T-cell (primary cell): ENCODE data around the gene TSSK3. TPM values are rescaled to one million over a fixed set of nuclear protein-coding genes. Genes with fewer than 3 reads are reported as not detected.

Experiments
- ATAC-seq, 4 experiments: fragments of 200-7000 bp in 3 of 4; fragments of 150-1000 bp in 1 of 4; cut with Tn5 transposase; replicated peaks in 1 of 4; 1 replicate in 3 of 4; 2 replicates in 1 of 4; pipeline ENCODE4 v1.10.0; 2021; ENCODE audit warnings: moderate library complexity in 3 of 4, mild to moderate bottlenecking in 2 of 4, moderate number of reproducible peaks in 1 of 4
- CTCF ChIA-PET, 2 donors: fragments of 300-600 bp; sonication (Branson Sonifier 250); formaldehyde crosslinking; loops; one replicate each; lab custom pipeline; 2022; ENCODE audit warnings: antibody characterized with exemption in 2 of 2; lab: Charles Lee
- POLR2A ChIA-PET, 2 donors: fragments of 300-600 bp; sonication (Branson Sonifier 250); formaldehyde crosslinking; loops; one replicate each; lab custom pipeline; 2022; ENCODE audit warnings: antibody characterized with exemption in 2 of 2; lab: Charles Lee
- DNase-seq, 35 experiments: peaks; one replicate each; pipeline versions ENCODE4 v3.0.0 to v3.0.0-alpha.2; 2013 to 2023
- H3K27ac ChIP-seq: one replicate; pipeline ENCODE4 v1.5.1; 2013; ENCODE audit warnings: low read length
- H3K27me3 ChIP-seq, 2 experiments: replicated peaks in 1 of 2; 1 replicate in 1 of 2; 2 replicates in 1 of 2; pipeline versions ENCODE4 v1.6.1 to v1.7.0; 2013; ENCODE audit warnings: low read length in 1 of 2, mixed read lengths in 1 of 2; ENCODE audit not compliant: control insufficient read depth in 2 of 2, insufficient read depth in 2 of 2; ENCODE audit errors: extremely low read depth in 1 of 2
- H3K36me3 ChIP-seq, 2 donors: 1 replicate in 1 of 2; 2 replicates in 1 of 2; pipeline versions ENCODE4 v1.6.1 to v1.7.0; 2013; ENCODE audit warnings: low read length in 1 of 2; ENCODE audit not compliant: control insufficient read depth in 2 of 2, insufficient read depth in 1 of 2; ENCODE audit errors: extremely low read depth in 1 of 2
- H3K4me1 ChIP-seq, 2 experiments: 1 replicate in 1 of 2; 2 replicates in 1 of 2; pipeline versions ENCODE4 v1.6.1 to v1.7.0; 2013; ENCODE audit warnings: low read length in 2 of 2, mixed read lengths in 1 of 2; ENCODE audit not compliant: insufficient read depth in 2 of 2, control insufficient read depth in 1 of 2; ENCODE audit errors: extremely low read depth in 1 of 2
- H3K4me3 ChIP-seq, 2 donors: 1 replicate in 1 of 2; 2 replicates in 1 of 2; pipeline versions ENCODE4 v1.5.1 to v1.7.0; 2013; ENCODE audit warnings: mild to moderate bottlenecking in 2 of 2, low read length in 1 of 2, moderate library complexity in 1 of 2; ENCODE audit not compliant: control insufficient read depth in 1 of 2; ENCODE audit errors: extremely low read depth in 1 of 2
- H3K9me3 ChIP-seq: 2 replicates; pipeline ENCODE4 v1.7.0; 2013
- H3K27ac Mint-ChIP-seq, 2 donors: one replicate each; pipeline ENCODE4 v1.8.0; 2020 to 2021; ENCODE audit warnings: mild to moderate bottlenecking in 2 of 2, mixed read lengths in 2 of 2
- H3K27me3 Mint-ChIP-seq, 2 donors: one replicate each; pipeline ENCODE4 v1.8.0; 2021 to 2022; ENCODE audit warnings: mixed read lengths in 2 of 2
- H3K36me3 Mint-ChIP-seq: one replicate; pipeline ENCODE4 v1.8.0; 2021; ENCODE audit warnings: mixed read lengths
- H3K4me1 Mint-ChIP-seq, 3 donors: one replicate each; pipeline ENCODE4 v1.8.0; 2020 to 2022; ENCODE audit warnings: mixed read lengths in 3 of 3, mild to moderate bottlenecking in 1 of 3
- H3K4me3 Mint-ChIP-seq, 3 donors: one replicate each; pipeline ENCODE4 v1.8.0; 2020 to 2022; ENCODE audit warnings: mild to moderate bottlenecking in 3 of 3, mixed read lengths in 3 of 3, moderate library complexity in 3 of 3
- H3K9me3 Mint-ChIP-seq, 3 donors: one replicate each; pipeline ENCODE4 v1.8.0; 2020 to 2022; ENCODE audit warnings: mixed read lengths in 3 of 3
- WGBS: methylation state at CpG from one replicate; pipeline ENCODE4 v1.1.5; 2013; ENCODE audit warnings: missing lambda C conversion rate; ENCODE audit not compliant: insufficient coverage; 5-methylcytosine and 5-hydroxymethylcytosine counted together
- total RNA-seq, 35 experiments: library from RNA in 6 of 35; stranded (reverse) in 6 of 35; fragments of 120-200 nt in 1 of 35; gene quantifications; one replicate each; pipeline versions ENCODE4 v1.2.1 to v1.2.4 and lab custom pipeline; 2013 to 2026

Gene TSSK3
- total RNA-seq, 5 donors from 2014 or later (not counting 1 experiment from before 2014, with no cell fraction given) = 0.65 to 4.3 (median 2.3) TPM; not detected in 1

- Histone ChIP-seq H3K27me3 (no peaks in the 10 kb centered on the region), H3K4me3 (no peak overlapping the region), H3K27ac (no peak overlapping the region), H3K9me3 (no peaks in the 10 kb centered on the region), H3K4me1 (peaks cover 10 to 16% of the 10 kb centered on the region in 2 experiments), H3K36me3 (peaks cover 7 to 60% of the 10 kb centered on the region in 2 donors)
- peaks cover 30% of the 10 kb centered on the region for H3K36me3 Mint-ChIP-seq
- POLR2A ChIA-PET = interaction anchor here in 1 of 2 donors (0.6 to 1.3 kb wide), 3 partner anchors 22 to 37 kb away, joined by 3 to 7 read pairs (median 5); partner anchors contain the start of genes BSDC1 and MARCKSL1
- H3K27me3 Mint-ChIP-seq = no peaks in the 10 kb centered on the region
- H3K4me1 Mint-ChIP-seq = peaks cover 19 to 27% (median 21%) of the 10 kb centered on the region in 3 donors
- peak; percentile 26 to 82 (median 50) for DNase-seq
- 0% methylated on average over 2 of the region's 5 CpGs for WGBS
- H3K4me3 Mint-ChIP-seq = peak overlapping the region in 1 of 3 donors; percentile 2
- H3K9me3 Mint-ChIP-seq = no peaks in the 10 kb centered on the region
- peak overlapping the region; percentile 60 to 68 for H3K27ac Mint-ChIP-seq
- CTCF ChIA-PET = interaction anchor here (0.5 to 1.5 kb wide), 7 partner anchors 22 to 157 kb away, joined by 3 to 9 read pairs (median 3); partner anchors contain the start of genes BSDC1 (in 1 of the 2) and MARCKSL1 (in 1 of the 2)
- peak; percentile 85 to 95 (median 92) for ATAC-seq
Measured at GRCh38 chr1:32372149-32372756, 9.9 kb downstream of the TSSK3 start.

- no peaks in the 10 kb centered on the region for H3K27me3 ChIP-seq
- Mint-ChIP-seq H3K4me3 (no peak overlapping the region), H3K36me3 (peaks cover 43% of the 10 kb centered on the region), H3K4me1 (peaks cover 19 to 29% (median 21%) of the 10 kb centered on the region in 3 donors), H3K9me3 (no peaks in the 10 kb centered on the region), H3K27me3 (no peaks in the 10 kb centered on the region), H3K27ac (peak overlapping the region in 1 of 2 donors; percentile 25)
- CTCF ChIA-PET = interaction anchor here in 1 of 2 donors (0.6 kb wide), 2 partner anchors 16 to 159 kb away, joined by 4 to 6 read pairs; no protein-coding TSS in a partner anchor
- no peaks in the 10 kb centered on the region for H3K9me3 ChIP-seq
- ATAC-seq (no peak), DNase-seq (no peak)
- POLR2A ChIA-PET = no interaction called here
- H3K4me1 ChIP-seq = peaks cover 10 to 16% of the 10 kb centered on the region in 2 experiments
- peaks cover 7 to 62% of the 10 kb centered on the region in 2 donors for H3K36me3 ChIP-seq
- no peak overlapping the region for H3K4me3 ChIP-seq
- WGBS = no CpG with 5 or more reads among the region's 1 CpG
- H3K27ac ChIP-seq = no peak overlapping the region
Measured at GRCh38 chr1:32373996-32374592, 11.8 kb downstream of the TSSK3 start.

- Histone ChIP-seq H3K27me3 (no peaks in the 10 kb centered on the region), H3K9me3 (no peaks in the 10 kb centered on the region), H3K36me3 (peaks cover 11 to 75% of the 10 kb centered on the region in 2 donors), H3K4me1 (peaks cover 10 to 16% of the 10 kb centered on the region in 2 experiments), H3K4me3 (no peak overlapping the region), H3K27ac (no peak overlapping the region)
- no peak for DNase-seq
- CTCF ChIA-PET = interaction anchor here in 1 of 2 donors (2.0 kb wide), 1 partner anchor 161 kb away, joined by 5 read pairs; no protein-coding TSS in a partner anchor
- peaks cover 49% of the 10 kb centered on the region for H3K36me3 Mint-ChIP-seq
- peaks cover 19 to 33% (median 21%) of the 10 kb centered on the region in 3 donors for H3K4me1 Mint-ChIP-seq
- POLR2A ChIA-PET = interaction anchor here in 1 of 2 donors (0.5 to 0.6 kb wide), 2 partner anchors 9 to 236 kb away, joined by 3 read pairs; no protein-coding TSS in a partner anchor
- no peak overlapping the region for H3K4me3 Mint-ChIP-seq
- H3K27me3 Mint-ChIP-seq = no peaks in the 10 kb centered on the region
- no peak for ATAC-seq
- H3K27ac Mint-ChIP-seq = no peak overlapping the region
- WGBS = 98% methylated on average over 4 of the region's 11 CpGs
- no peaks in the 10 kb centered on the region for H3K9me3 Mint-ChIP-seq
Measured at GRCh38 chr1:32376199-32376598, 13.9 kb downstream of the TSSK3 start.

- peaks cover under 1 to 2% of the 10 kb centered on the region in 2 experiments for H3K4me1 ChIP-seq
- Mint-ChIP-seq H3K27me3 (no peaks in the 10 kb centered on the region), H3K4me3 (no peak overlapping the region), H3K9me3 (no peaks in the 10 kb centered on the region), H3K4me1 (peaks cover 7 to 20% (median 9%) of the 10 kb centered on the region in 3 donors), H3K27ac (no peak overlapping the region), H3K36me3 (peaks cover 43% of the 10 kb centered on the region)
- ATAC-seq (no peak), DNase-seq (no peak)
- ChIA-PET POLR2A (interaction anchor here in 1 of 2 donors (0.6 kb wide), 2 partner anchors 23 to 150 kb away, joined by 4 to 5 read pairs; no protein-coding TSS in a partner anchor), CTCF (interaction anchor here (0.5 to 2.0 kb wide), 2 partner anchors 19 to 162 kb away, joined by 4 to 5 read pairs; no protein-coding TSS in a partner anchor)
- H3K9me3 ChIP-seq = no peaks in the 10 kb centered on the region
- H3K4me3 ChIP-seq = no peak overlapping the region
- H3K27me3 ChIP-seq = no peaks in the 10 kb centered on the region
- peaks cover 10 to 88% of the 10 kb centered on the region in 2 donors for H3K36me3 ChIP-seq
- no peak overlapping the region for H3K27ac ChIP-seq
- WGBS = 93% methylated on average over 10 of the region's 12 CpGs
Measured at GRCh38 chr1:32377541-32378220, 15.3 kb downstream of the TSSK3 start.

GRCh38 chr1:32380057-32380456 is 17.7 kb downstream of the TSSK3 start:
- Histone ChIP-seq H3K9me3 (no peaks in the 10 kb centered on the region), H3K27me3 (no peaks in the 10 kb centered on the region), H3K27ac (no peak overlapping the region), H3K36me3 (peaks cover 11 to 93% of the 10 kb centered on the region in 2 donors), H3K4me1 (no peaks in the 10 kb centered on the region), H3K4me3 (no peak overlapping the region)
- Mint-ChIP-seq H3K9me3 (no peaks in the 10 kb centered on the region), H3K27me3 (no peaks in the 10 kb centered on the region), H3K4me3 (no peak overlapping the region), H3K36me3 (peaks cover 49% of the 10 kb centered on the region), H3K4me1 (peaks cover 0 to 6% (median 0%) of the 10 kb centered on the region in 3 donors), H3K27ac (peak overlapping the region in 1 of 2 donors; percentile 44)
- ATAC-seq (no peak), DNase-seq (no peak)
- POLR2A ChIA-PET = no interaction called here
- CTCF ChIA-PET = no interaction called here
- WGBS = 93% methylated on average over 6 of the region's 9 CpGs
